GM23338 (cell line): ENCODE measurements around the gene APBB1IP. TPM values are rescaled to one million over a fixed set of nuclear protein-coding genes. Genes with fewer than 3 reads are reported as not detected.

Source experiments
- ATAC-seq: fragments of 200-7000 bp; cut with Tn5 transposase; 3 replicates; pipeline ENCODE4 v1.9.1; 2020
- DNase-seq: peaks from one replicate; pipeline ENCODE4 v3.0.0-alpha.2; 2015; ENCODE audit warnings: low spot score
- H2AFZ ChIP-seq: fragments of 200-600 bp; sonication (generic); 2 replicates; pipeline ENCODE4 v1.8.0; 2016; ENCODE audit warnings: antibody characterized with exemption, mild to moderate bottlenecking, moderate library complexity
- H3F3A ChIP-seq: fragments of 200-600 bp; sonication (generic); replicated peaks from 2 replicates; pipeline ENCODE4 v1.8.0; 2017; ENCODE audit warnings: antibody characterized with exemption, mixed run types, low read depth
- H3K27ac ChIP-seq: fragments of 200-600 bp; sonication (generic); 2 replicates; pipeline ENCODE4 v1.6.1; 2016; ENCODE audit warnings: low read depth
- H3K27me3 ChIP-seq: fragments of 200-600 bp; sonication (generic); 2 replicates; pipeline ENCODE4 v1.8.0; 2016; ENCODE audit warnings: mild to moderate bottlenecking, mixed run types, moderate library complexity; ENCODE audit not compliant: insufficient read depth
- H3K36me3 ChIP-seq: fragments of 200-600 bp; sonication (generic); 2 replicates; pipeline ENCODE4 v1.8.0; 2016; ENCODE audit warnings: mild to moderate bottlenecking; ENCODE audit not compliant: insufficient read depth
- H3K4me1 ChIP-seq: fragments of 200-600 bp; sonication (generic); 2 replicates; pipeline ENCODE4 v1.8.0; 2016; ENCODE audit warnings: mild to moderate bottlenecking, moderate library complexity; ENCODE audit not compliant: insufficient read depth
- H3K4me2 ChIP-seq: fragments of 200-600 bp; sonication (generic); 2 replicates; pipeline ENCODE4 v1.7.1; 2017; ENCODE audit warnings: mixed run types
- H3K4me3 ChIP-seq: fragments of 200-600 bp; sonication (generic); 2 replicates; pipeline ENCODE4 v1.6.1; 2016; ENCODE audit warnings: mixed run types
- H3K79me2 ChIP-seq: fragments of 200-600 bp; sonication (generic); replicated peaks from 2 replicates; pipeline ENCODE4 v1.8.0; 2017; ENCODE audit warnings: mild to moderate bottlenecking; ENCODE audit not compliant: insufficient read depth
- H3K9me2 ChIP-seq: fragments of 200-600 bp; sonication (generic); 2 replicates; pipeline ENCODE4 v1.8.0; 2017; ENCODE audit not compliant: insufficient read depth
- H4K20me1 ChIP-seq: fragments of 200-600 bp; sonication (generic); replicated peaks from 2 replicates; pipeline ENCODE4 v1.8.0; 2017; ENCODE audit warnings: mild to moderate bottlenecking; ENCODE audit not compliant: insufficient read depth
- H3K27ac Mint-ChIP-seq: 2 replicates; pipeline ENCODE4 v1.8.0; 2020; ENCODE audit warnings: inconsistent platforms, mild to moderate bottlenecking, moderate library complexity, mixed read lengths
- H3K27me3 Mint-ChIP-seq: 3 replicates; pipeline ENCODE4 v1.8.0; 2022; ENCODE audit warnings: low read depth, mild to moderate bottlenecking, moderate library complexity, mixed read lengths, inconsistent platforms; ENCODE audit not compliant: insufficient read depth, poor library complexity
- H3K36me3 Mint-ChIP-seq: 3 replicates; pipeline ENCODE4 v1.8.0; 2021; ENCODE audit warnings: low read depth, mild to moderate bottlenecking, inconsistent platforms, moderate library complexity, mixed read lengths
- H3K4me1 Mint-ChIP-seq: 3 replicates; pipeline ENCODE4 v1.8.0; 2020; ENCODE audit warnings: mild to moderate bottlenecking, inconsistent platforms, mixed read lengths
- H3K4me3 Mint-ChIP-seq: 3 replicates; pipeline ENCODE4 v1.8.0; 2021; ENCODE audit warnings: moderate library complexity, mild to moderate bottlenecking, inconsistent platforms, mixed read lengths
- H3K9me3 Mint-ChIP-seq: 3 replicates; pipeline ENCODE4 v1.8.0; 2020; ENCODE audit warnings: moderate library complexity, mild to moderate bottlenecking, inconsistent platforms, mixed read lengths
- CTCF ChIP-seq, 2 experiments: fragments of 200-600 bp in 1 of 2; sonication (generic) in 1 of 2; conservative IDR thresholded peaks; 2 replicates each; pipeline versions ENCODE4 v1.5.1 to v1.6.1; 2016 to 2017; ENCODE audit warnings: antibody characterized with exemption in 2 of 2, low read depth in 2 of 2, mild to moderate bottlenecking in 2 of 2, moderate library complexity in 1 of 2
- ETS1 ChIP-seq: IDR thresholded peaks from 2 replicates; pipeline ENCODE4 v1.6.1; 2016; ENCODE audit warnings: antibody characterized with exemption
- POLR2AphosphoS5 ChIP-seq: IDR thresholded peaks from 2 replicates; pipeline ENCODE4 v1.6.1; 2016; ENCODE audit warnings: antibody characterized with exemption, low read depth
- ZNF114 ChIP-seq: fragments of 250-450 bp; sonication (Bioruptor Pico); IDR thresholded peaks from 2 replicates; pipeline ENCODE4 v1.5.0; 2020; ENCODE audit warnings: mild to moderate bottlenecking, moderate library complexity
- ZNF331 ChIP-seq: fragments of 250-450 bp; sonication (Bioruptor Pico); IDR thresholded peaks from 2 replicates; pipeline ENCODE4 v1.5.0; 2020; ENCODE audit warnings: low read depth, mild to moderate bottlenecking, moderate library complexity
- ZNF462 ChIP-seq: fragments of 250-450 bp; sonication (Bioruptor Pico); IDR thresholded peaks from 2 replicates; pipeline ENCODE4 v1.5.0; 2020; ENCODE audit warnings: mild to moderate bottlenecking, moderate library complexity
- polyA plus RNA-seq: library from polyadenylated mRNA; unstranded; fragments of >200 nt; fragmentation: Nextera tagmentation; extraction: Ambion mirVana; gene quantifications from 2 replicates; pipeline ENCODE4 v1.2.1, GENCODE V29; 2016
- total RNA-seq: library from RNA; depleted of rRNA; stranded (reverse); fragments of >200 nt; shearing (Covaris generic); gene quantifications from 2 replicates; pipeline ENCODE4 v1.2.3, GENCODE V29; 2014

APBB1IP gene
- total and polyA plus RNA-seq, 2 experiments from 2014 or later: 0.14 to 0.16 TPM

GRCh38 chr10:26506736-26507135 lies 68.6 kb downstream of the APBB1IP start (continued):
- no peak for TF ChIP-seq ZNF462 (CRISPR knock-in tag)
- no peak for TF ChIP-seq ZNF331

- H2AFZ ChIP-seq: 0 out of 2 replicates have a peak overlapping the region, but pooled peaks have one; percentile 40
- no peaks in the 10 kb centered on the region for H3K4me1 ChIP-seq
- ATAC-seq: no peak
- H3K27me3 ChIP-seq: no peaks in the 10 kb centered on the region
- H4K20me1 ChIP-seq: no peaks in the 10 kb centered on the region
- H3K4me2 ChIP-seq: no peak overlapping the region
- Mint-ChIP-seq H3K36me3 (no peaks in the 10 kb centered on the region), H3K4me1 (no peaks in the 10 kb centered on the region), H3K27me3 (no peaks in the 10 kb centered on the region), H3K4me3 (no peak overlapping the region), H3K9me3 (no peaks in the 10 kb centered on the region; the same call in 2 of the 3 replicates), H3K27ac (no peak overlapping the region; the same call in 1 of the 2 replicates)
- no peak overlapping the region for H3K4me3 ChIP-seq
- no peak overlapping the region for H3K27ac ChIP-seq
- H3K36me3 ChIP-seq: no peaks in the 10 kb centered on the region; the same call in 1 of the 2 replicates
- H3K79me2 ChIP-seq: no peaks in the 10 kb centered on the region
- H3F3A ChIP-seq: no peaks in the 10 kb centered on the region
- DNase-seq: no peak
- no peaks in the 10 kb centered on the region for H3K9me2 ChIP-seq
- TF ChIP-seq ZNF114 (CRISPR knock-in tag): no peak
- no peak for TF ChIP-seq ETS1
- no peak for TF ChIP-seq ZNF462 (CRISPR knock-in tag)
- TF ChIP-seq ZNF331: no peak
- TF ChIP-seq POLR2AphosphoS5: no peak
- no peak for TF ChIP-seq CTCF (conservative IDR thresholded peaks at IDR 0.05; ENCODE audit: low read depth in 2 of 2)
Observed at GRCh38 chr10:26507441-26507840, 69.3 kb downstream of the APBB1IP start.
